Measurements from ENCODE around the gene RNF26.
A peak's percentile ranks its signal among the peaks of the same experiment; 100 is the strongest.

Gene RNF26

DNA sequence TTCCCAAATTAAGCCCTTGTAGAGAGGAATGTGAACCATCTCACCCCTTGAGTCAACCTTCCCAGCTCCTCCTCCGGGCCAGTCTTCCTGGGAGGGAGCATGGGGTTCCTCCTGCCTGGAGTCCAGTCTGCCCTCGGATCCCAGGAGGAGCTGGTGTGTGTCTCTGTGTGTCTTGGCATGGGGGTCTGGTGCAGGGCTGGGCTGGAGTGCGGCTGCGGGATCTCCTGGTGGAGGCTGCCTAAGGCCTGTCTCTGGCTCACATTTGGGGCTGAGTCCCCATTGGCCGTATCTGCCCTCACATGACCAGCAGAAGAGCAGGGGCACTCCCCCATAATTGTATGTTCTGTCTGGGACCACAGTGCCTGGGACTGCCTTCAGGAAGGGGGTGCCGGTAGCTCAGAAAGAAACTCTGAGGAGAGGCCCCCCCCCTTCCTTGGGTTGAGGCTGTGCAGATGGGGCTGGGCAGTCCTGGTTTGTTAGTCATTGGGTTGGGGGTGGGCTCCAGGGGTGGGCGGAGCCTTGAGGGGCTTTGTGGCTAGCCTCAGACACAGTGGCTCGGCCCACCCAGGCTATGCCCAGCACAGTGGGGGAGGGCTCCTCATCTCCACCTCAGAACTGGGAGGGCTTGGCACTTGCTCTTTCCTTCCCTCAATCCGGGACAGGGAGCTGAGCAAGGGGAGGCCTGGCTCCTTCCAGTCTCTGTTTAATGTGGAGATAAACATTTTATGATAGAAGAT lies 3.4 kb downstream of the RNF26 start:
- H3K27me3 ChIP-seq (ENCODE audit: insufficient read depth, low read length) = peaks cover 4% of the 10 kb centered on the region; the same call in 1 of the 2 replicates
- H3K9me2 ChIP-seq (ENCODE audit: low read depth, low read length) = no peaks in the 10 kb centered on the region
- no peak overlapping the region for H3K4me3 ChIP-seq (ENCODE audit: low read depth, low read length, poor library complexity, severe bottlenecking)
- H3K4me2 ChIP-seq (ENCODE audit: low read length) = peak overlapping the region; percentile 36
- H2AFZ ChIP-seq (ENCODE audit: low read length) = no peak overlapping the region
- H3F3A ChIP-seq (ENCODE audit: insufficient read depth, low read length) = no peaks in the 10 kb centered on the region
- no peaks in the 10 kb centered on the region; the same call in 1 of the 2 replicates for H3K36me3 ChIP-seq (ENCODE audit: insufficient read depth, low read length)
- peaks cover 60% of the 10 kb centered on the region for H3K4me1 ChIP-seq (ENCODE audit: insufficient read depth, low read length, severe bottlenecking)
- no peaks in the 10 kb centered on the region for H3K9me3 ChIP-seq (ENCODE audit: low read length)
- H3K79me2 ChIP-seq (ENCODE audit: insufficient read depth, low read length) = 0 out of 2 replicates have a peak, but pooled peaks cover 2% of the 10 kb centered on the region
- no peak overlapping the region for H3K27ac ChIP-seq (ENCODE audit: low read depth, low read length, poor library complexity, severe bottlenecking)
- no peak overlapping the region for H3K9ac ChIP-seq (ENCODE audit: low read length)
- TF ChIP-seq, protein P1, sequence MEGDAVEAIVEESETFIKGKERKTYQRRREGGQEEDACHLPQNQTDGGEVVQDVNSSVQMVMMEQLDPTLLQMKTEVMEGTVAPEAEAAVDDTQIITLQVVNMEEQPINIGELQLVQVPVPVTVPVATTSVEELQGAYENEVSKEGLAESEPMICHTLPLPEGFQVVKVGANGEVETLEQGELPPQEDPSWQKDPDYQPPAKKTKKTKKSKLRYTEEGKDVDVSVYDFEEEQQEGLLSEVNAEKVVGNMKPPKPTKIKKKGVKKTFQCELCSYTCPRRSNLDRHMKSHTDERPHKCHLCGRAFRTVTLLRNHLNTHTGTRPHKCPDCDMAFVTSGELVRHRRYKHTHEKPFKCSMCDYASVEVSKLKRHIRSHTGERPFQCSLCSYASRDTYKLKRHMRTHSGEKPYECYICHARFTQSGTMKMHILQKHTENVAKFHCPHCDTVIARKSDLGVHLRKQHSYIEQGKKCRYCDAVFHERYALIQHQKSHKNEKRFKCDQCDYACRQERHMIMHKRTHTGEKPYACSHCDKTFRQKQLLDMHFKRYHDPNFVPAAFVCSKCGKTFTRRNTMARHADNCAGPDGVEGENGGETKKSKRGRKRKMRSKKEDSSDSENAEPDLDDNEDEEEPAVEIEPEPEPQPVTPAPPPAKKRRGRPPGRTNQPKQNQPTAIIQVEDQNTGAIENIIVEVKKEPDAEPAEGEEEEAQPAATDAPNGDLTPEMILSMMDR (IDR thresholded peaks at IDR 0.05; ENCODE audit: low read length) = no peak
- TF ChIP-seq EZH2 (IDR thresholded peaks at IDR 0.05; ENCODE audit: borderline replicate concordance, low read length) = no peak
- H4K20me1 ChIP-seq (ENCODE audit: insufficient read depth, low read length) = no peaks in the 10 kb centered on the region

DNA sequence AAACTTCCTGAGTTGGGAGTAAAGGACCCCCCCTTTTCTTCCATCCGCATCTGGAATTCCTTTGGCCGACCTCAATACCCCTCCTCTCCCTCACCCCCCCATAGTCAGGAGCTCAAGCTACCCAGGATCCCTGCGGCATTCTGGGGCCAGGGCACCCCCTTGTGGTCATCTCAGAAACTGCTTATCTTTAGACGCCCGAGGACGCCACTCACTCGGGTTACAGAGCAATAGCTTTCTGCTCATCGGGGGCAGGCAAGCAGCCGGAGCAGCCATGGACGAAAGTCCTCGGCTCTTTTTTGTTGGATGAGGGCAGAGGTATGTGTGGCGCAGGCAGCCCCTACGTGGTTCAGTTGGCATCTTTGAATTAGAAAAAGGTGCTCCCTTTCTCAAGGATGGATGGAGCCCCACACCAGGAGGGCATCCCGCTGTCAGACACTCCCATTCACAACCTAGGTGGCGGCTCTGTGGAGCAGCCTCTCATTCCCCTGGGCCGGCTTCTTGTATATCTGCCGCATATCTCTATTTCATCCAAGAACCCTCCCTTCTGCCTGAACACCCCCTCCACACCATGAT lies 4.1 kb downstream of the RNF26 start:
- Histone ChIP-seq H3K36me3 (ENCODE audit: insufficient read depth, low read length) (no peaks in the 10 kb centered on the region; the same call in 1 of the 2 replicates), H3K27ac (ENCODE audit: low read depth, low read length, poor library complexity, severe bottlenecking) (no peak overlapping the region), H3K9me3 (ENCODE audit: low read length) (no peaks in the 10 kb centered on the region), H3F3A (ENCODE audit: insufficient read depth, low read length) (no peaks in the 10 kb centered on the region), H3K27me3 (ENCODE audit: insufficient read depth, low read length) (peaks cover 4% of the 10 kb centered on the region; the same call in 1 of the 2 replicates), H3K4me3 (ENCODE audit: low read depth, low read length, poor library complexity, severe bottlenecking) (no peak overlapping the region), H3K9me2 (ENCODE audit: low read depth, low read length) (no peaks in the 10 kb centered on the region), H2AFZ (ENCODE audit: low read length) (no peak overlapping the region), H3K4me2 (ENCODE audit: low read length) (peak overlapping the region; percentile 36; the same call in 1 of the 2 replicates), H3K4me1 (ENCODE audit: insufficient read depth, low read length, severe bottlenecking) (peaks cover 59% of the 10 kb centered on the region), H3K9ac (ENCODE audit: low read length) (no peak overlapping the region; the same call in 1 of the 2 replicates), H3K79me2 (ENCODE audit: insufficient read depth, low read length) (0 out of 2 replicates have a peak, but pooled peaks cover 2% of the 10 kb centered on the region), H4K20me1 (ENCODE audit: insufficient read depth, low read length) (no peaks in the 10 kb centered on the region)
- no peak for TF ChIP-seq EZH2 (IDR thresholded peaks at IDR 0.05; ENCODE audit: borderline replicate concordance, low read length)
- TF ChIP-seq, protein P1 (IDR thresholded peaks at IDR 0.05; ENCODE audit: low read length) = peak; percentile 72

DNA sequence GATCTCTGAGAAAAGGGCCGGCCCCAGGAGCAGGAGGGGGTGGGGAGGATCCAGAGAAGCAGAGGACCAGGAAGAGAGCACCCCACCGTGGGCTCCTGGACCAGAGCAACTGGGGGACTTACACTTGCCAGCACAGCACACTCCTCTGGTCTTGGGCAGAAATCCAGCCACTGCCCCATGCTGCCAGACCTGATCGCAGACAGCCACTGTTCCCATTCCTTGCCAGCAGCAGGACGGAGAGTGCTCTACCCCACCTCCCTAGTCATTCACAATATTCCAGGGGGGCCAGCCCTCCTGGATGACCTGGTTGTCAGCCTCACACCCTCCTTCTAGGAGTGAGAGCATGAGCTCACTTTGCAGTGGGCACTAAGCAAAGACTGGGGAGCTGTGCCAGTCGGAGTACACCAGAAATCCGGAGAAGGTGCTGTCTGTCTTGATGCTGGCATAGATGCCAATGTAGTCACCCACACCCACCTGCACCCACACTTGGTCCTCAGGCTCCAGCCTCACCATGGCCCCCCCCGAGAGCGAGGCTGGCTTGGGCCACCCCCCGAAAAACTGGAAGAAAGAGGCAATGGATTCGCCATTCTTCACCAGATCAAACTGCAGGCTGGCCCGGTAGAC lies 4.8 kb downstream of the RNF26 start:
- H3K9ac ChIP-seq (ENCODE audit: low read length) = no peak overlapping the region
- peak overlapping the region; percentile 65; the same call in 1 of the 2 replicates for H3K4me2 ChIP-seq (ENCODE audit: low read length)
- H4K20me1 ChIP-seq (ENCODE audit: insufficient read depth, low read length) = no peaks in the 10 kb centered on the region
- peaks cover 53% of the 10 kb centered on the region for H3K4me1 ChIP-seq (ENCODE audit: insufficient read depth, low read length, severe bottlenecking)
- no peaks in the 10 kb centered on the region for H3F3A ChIP-seq (ENCODE audit: insufficient read depth, low read length)
- no peaks in the 10 kb centered on the region for H3K9me2 ChIP-seq (ENCODE audit: low read depth, low read length)
- no peak overlapping the region for H3K4me3 ChIP-seq (ENCODE audit: low read depth, low read length, poor library complexity, severe bottlenecking)
- H3K36me3 ChIP-seq (ENCODE audit: insufficient read depth, low read length) = no peaks in the 10 kb centered on the region; the same call in 1 of the 2 replicates
- H2AFZ ChIP-seq (ENCODE audit: low read length) = no peak overlapping the region
- no peaks in the 10 kb centered on the region for H3K9me3 ChIP-seq (ENCODE audit: low read length)
- H3K27ac ChIP-seq (ENCODE audit: low read depth, low read length, poor library complexity, severe bottlenecking) = no peak overlapping the region
- H3K27me3 ChIP-seq (ENCODE audit: insufficient read depth, low read length) = peaks cover 4% of the 10 kb centered on the region; the same call in 1 of the 2 replicates
- 0 out of 2 replicates have a peak, but pooled peaks cover 2% of the 10 kb centered on the region for H3K79me2 ChIP-seq (ENCODE audit: insufficient read depth, low read length)
- TF ChIP-seq, protein P1 (IDR thresholded peaks at IDR 0.05; ENCODE audit: low read length) = no peak
- TF ChIP-seq EZH2 (IDR thresholded peaks at IDR 0.05; ENCODE audit: borderline replicate concordance, low read length) = no peak

Measured in OCI-LY1 (cell line).